ENCODE results near the gene TAS2R8. TPM values are rescaled to one million over a fixed set of nuclear protein-coding genes. Genes with fewer than 3 reads are reported as not detected.

Gene TAS2R8, protein sequence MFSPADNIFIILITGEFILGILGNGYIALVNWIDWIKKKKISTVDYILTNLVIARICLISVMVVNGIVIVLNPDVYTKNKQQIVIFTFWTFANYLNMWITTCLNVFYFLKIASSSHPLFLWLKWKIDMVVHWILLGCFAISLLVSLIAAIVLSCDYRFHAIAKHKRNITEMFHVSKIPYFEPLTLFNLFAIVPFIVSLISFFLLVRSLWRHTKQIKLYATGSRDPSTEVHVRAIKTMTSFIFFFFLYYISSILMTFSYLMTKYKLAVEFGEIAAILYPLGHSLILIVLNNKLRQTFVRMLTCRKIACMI
- total RNA-seq (ENCODE audit: unreplicated experiment): not detected
- long read RNA-seq: 0 reads

DNA sequence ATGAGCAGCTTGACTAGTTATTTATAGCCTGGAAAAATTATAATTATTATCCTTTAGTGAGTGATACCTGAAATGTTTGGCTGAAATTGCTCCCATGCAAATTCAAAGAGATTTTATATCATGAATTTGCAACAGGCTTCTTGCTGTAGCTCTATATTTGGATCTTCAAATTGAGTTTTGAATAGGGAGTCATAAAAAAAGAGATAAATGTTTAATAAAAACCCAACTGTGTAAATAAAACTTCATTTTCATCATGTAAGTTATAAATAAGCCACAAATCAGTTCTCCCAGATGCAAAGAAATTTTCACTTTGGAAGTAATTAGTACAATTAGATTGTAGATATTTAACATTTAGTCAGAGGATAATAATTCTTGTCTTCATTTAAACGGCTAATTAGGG, at the start of gene TAS2R8:
TAS2R8 (minus strand) TSS at position 101 of the 400 bp plus-strand sequence. CDS start 306 bp downstream, outside the sequence.
- no peaks in the 10 kb centered on the region for H3K4me1 Mint-ChIP-seq (ENCODE audit: low read depth, unreplicated experiment)
- H3K27me3 Mint-ChIP-seq (ENCODE audit: unreplicated experiment): no peaks in the 10 kb centered on the region
- H3K36me3 Mint-ChIP-seq (ENCODE audit: unreplicated experiment): no peaks in the 10 kb centered on the region
- no peaks in the 10 kb centered on the region for H3K9me3 Mint-ChIP-seq (ENCODE audit: unreplicated experiment)
- TF ChIP-seq, protein P1, sequence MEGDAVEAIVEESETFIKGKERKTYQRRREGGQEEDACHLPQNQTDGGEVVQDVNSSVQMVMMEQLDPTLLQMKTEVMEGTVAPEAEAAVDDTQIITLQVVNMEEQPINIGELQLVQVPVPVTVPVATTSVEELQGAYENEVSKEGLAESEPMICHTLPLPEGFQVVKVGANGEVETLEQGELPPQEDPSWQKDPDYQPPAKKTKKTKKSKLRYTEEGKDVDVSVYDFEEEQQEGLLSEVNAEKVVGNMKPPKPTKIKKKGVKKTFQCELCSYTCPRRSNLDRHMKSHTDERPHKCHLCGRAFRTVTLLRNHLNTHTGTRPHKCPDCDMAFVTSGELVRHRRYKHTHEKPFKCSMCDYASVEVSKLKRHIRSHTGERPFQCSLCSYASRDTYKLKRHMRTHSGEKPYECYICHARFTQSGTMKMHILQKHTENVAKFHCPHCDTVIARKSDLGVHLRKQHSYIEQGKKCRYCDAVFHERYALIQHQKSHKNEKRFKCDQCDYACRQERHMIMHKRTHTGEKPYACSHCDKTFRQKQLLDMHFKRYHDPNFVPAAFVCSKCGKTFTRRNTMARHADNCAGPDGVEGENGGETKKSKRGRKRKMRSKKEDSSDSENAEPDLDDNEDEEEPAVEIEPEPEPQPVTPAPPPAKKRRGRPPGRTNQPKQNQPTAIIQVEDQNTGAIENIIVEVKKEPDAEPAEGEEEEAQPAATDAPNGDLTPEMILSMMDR (IDR thresholded peaks at IDR 0.05; ENCODE audit: partially characterized antibody, unreplicated experiment): no peak
- DNase-seq: no peak
- no peak within 1 kb of the TSS for H3K27ac Mint-ChIP-seq (ENCODE audit: unreplicated experiment)
- no peak within 1 kb of the TSS for H3K4me3 Mint-ChIP-seq (ENCODE audit: unreplicated experiment)

DNA sequence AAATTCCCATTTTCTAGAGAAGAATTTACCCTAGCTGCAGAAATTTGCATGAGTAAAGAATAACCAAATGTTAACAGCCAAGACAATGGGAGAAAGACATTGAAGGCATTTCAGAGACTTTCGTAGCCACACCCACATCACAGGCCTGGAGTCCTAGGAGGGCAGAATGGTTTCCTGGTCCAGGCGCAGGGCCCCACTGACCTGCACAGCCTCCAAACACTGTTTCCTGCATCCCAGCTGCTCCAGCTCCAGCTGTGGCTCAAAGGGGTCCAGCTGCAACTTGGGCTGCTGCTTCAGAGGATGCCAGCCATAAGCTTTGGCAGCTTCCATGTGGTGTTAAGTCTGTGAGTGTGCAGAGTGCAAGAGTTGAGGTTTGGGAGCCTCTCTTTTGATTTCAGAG, 48.7 kb upstream of the TAS2R8 start:
- TF ChIP-seq, protein P1 (IDR thresholded peaks at IDR 0.05; ENCODE audit: partially characterized antibody, unreplicated experiment): no peak
- Mint-ChIP-seq H3K4me1 (ENCODE audit: low read depth, unreplicated experiment) (peaks cover 3% of the 10 kb centered on the region), H3K27me3 (ENCODE audit: unreplicated experiment) (peaks cover 2% of the 10 kb centered on the region), H3K36me3 (ENCODE audit: unreplicated experiment) (peaks cover 32% of the 10 kb centered on the region), H3K4me3 (ENCODE audit: unreplicated experiment) (no peak overlapping the region), H3K9me3 (ENCODE audit: unreplicated experiment) (peaks cover 22% of the 10 kb centered on the region), H3K27ac (ENCODE audit: unreplicated experiment) (no peak overlapping the region)
- no peak for DNase-seq

DNA sequence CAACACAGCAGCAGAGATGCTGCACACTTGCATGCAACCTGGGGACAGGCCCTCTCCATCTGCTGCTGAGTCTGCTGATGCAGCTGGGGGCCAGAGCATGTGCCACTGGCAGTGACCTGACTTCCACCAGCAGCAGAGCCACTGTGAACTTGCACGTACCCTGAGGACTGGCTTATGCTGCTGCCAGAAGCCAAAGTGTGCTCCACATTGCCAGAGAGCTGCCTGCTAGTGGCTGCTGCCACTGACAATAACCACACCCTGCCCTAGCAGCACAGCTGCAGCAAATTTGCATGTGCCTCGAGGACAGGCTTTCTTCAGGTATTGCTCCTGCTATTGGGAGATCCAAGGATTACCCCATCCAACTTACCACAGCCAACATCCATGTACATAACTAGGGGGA, 46.7 kb upstream of the TAS2R8 start:
- peaks cover 18% of the 10 kb centered on the region for H3K9me3 Mint-ChIP-seq (ENCODE audit: unreplicated experiment)
- H3K36me3 Mint-ChIP-seq (ENCODE audit: unreplicated experiment): peaks cover 32% of the 10 kb centered on the region
- H3K27ac Mint-ChIP-seq (ENCODE audit: unreplicated experiment): no peak overlapping the region
- no peak overlapping the region for H3K4me3 Mint-ChIP-seq (ENCODE audit: unreplicated experiment)
- peaks cover 2% of the 10 kb centered on the region for H3K27me3 Mint-ChIP-seq (ENCODE audit: unreplicated experiment)
- peaks cover 3% of the 10 kb centered on the region for H3K4me1 Mint-ChIP-seq (ENCODE audit: low read depth, unreplicated experiment)
- TF ChIP-seq, protein P1 (IDR thresholded peaks at IDR 0.05; ENCODE audit: partially characterized antibody, unreplicated experiment): no peak
- DNase-seq: peak; percentile 37

DNA sequence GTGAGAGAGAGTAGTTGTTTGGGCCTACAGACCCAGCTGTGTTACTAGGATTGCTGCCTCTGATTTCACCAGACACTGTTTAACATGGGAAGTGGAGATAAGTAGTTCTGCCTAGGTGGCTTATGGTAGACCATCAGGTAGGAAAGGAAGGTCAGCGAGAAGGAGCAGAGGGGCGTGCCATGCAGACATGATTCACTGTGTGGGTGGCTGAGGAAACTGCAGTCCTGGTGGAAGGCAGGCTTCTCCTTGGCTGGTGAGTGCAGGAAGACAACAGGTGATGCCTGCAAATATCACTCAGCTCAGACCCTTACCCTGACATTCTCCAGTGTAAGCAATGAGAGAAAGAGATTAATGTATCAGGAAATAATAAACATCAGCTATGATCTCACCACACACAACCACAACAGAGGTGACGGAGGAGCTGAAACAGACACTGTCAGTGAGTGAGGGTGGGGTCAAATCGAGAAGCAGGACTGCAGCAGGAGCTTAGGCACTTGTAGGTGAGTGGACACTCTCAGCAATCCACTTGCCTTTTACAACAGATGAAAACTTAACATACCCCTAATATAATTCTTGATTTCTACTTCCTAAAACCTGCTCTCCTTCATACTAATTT, 44.3 kb upstream of the TAS2R8 start:
- H3K27ac Mint-ChIP-seq (ENCODE audit: unreplicated experiment): no peak overlapping the region
- peaks cover 9% of the 10 kb centered on the region for H3K9me3 Mint-ChIP-seq (ENCODE audit: unreplicated experiment)
- peaks cover 3% of the 10 kb centered on the region for H3K4me1 Mint-ChIP-seq (ENCODE audit: low read depth, unreplicated experiment)
- H3K4me3 Mint-ChIP-seq (ENCODE audit: unreplicated experiment): no peak overlapping the region
- no peak for DNase-seq
- H3K27me3 Mint-ChIP-seq (ENCODE audit: unreplicated experiment): peaks cover 2% of the 10 kb centered on the region
- peaks cover 13% of the 10 kb centered on the region for H3K36me3 Mint-ChIP-seq (ENCODE audit: unreplicated experiment)
- TF ChIP-seq, protein P1 (IDR thresholded peaks at IDR 0.05; ENCODE audit: partially characterized antibody, unreplicated experiment): no peak

DNA sequence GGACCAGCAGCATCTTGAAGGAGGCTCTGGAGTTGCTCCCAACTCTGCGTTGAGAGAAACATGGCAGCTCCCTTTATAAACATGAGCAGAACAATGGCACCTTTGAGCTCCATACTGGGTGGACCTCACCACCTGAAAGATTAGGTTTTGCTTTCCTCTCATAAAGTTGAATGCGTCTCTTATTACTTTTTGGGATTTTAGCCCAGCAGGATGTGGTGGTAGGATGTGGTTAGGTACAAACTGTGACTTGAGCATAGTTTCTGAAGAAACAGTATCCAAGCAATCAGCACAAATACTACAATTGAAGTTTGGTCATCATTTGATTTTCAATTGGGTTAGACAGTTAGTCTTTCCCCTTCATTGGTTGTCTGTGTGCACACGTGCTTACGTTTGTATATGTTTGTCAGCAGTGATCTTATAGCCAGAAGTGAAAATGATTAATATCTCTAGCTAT, 42.4 kb upstream of the TAS2R8 start, which contains the start of gene PRR4:
PRR4 (minus strand) TSS at position 51 of the 454 bp plus-strand sequence; CDS start at position 13, 38 bp downstream.
- Mint-ChIP-seq H3K4me3 (ENCODE audit: unreplicated experiment) (no peak within 1 kb of the TSS), H3K9me3 (ENCODE audit: unreplicated experiment) (peaks cover 1% of the 10 kb centered on the region), H3K4me1 (ENCODE audit: low read depth, unreplicated experiment) (peaks cover 2% of the 10 kb centered on the region), H3K27ac (ENCODE audit: unreplicated experiment) (no peak within 1 kb of the TSS), H3K36me3 (ENCODE audit: unreplicated experiment) (peaks cover under 1% of the 10 kb centered on the region), H3K27me3 (ENCODE audit: unreplicated experiment) (no peaks in the 10 kb centered on the region)
- TF ChIP-seq, protein P1 (IDR thresholded peaks at IDR 0.05; ENCODE audit: partially characterized antibody, unreplicated experiment): no peak
- DNase-seq: no peak

All from glutamatergic neuron (in vitro differentiated cells).